ENCODE data around the gene ANKRD37.

ANKRD37 gene

GRCh38 chr4:185369731-185370130 is 26.9 kb upstream of the ANKRD37 start:
- ATAC-seq (replicated peaks) (no peak), DNase-seq (no peak)
- Mint-ChIP-seq H3K4me3 (no peak overlapping the region), H3K36me3 (peaks cover 14 to 28% of the 10 kb centered on the region in 2 donors), H3K27me3 (no peaks in the 10 kb centered on the region), H3K9me3 (no peaks in the 10 kb centered on the region), H3K27ac (no peak overlapping the region), H3K4me1 (no peaks in the 10 kb centered on the region)

GRCh38 chr4:185370268-185370949 is 26.2 kb upstream of the ANKRD37 start:
- Mint-ChIP-seq H3K27me3 (no peaks in the 10 kb centered on the region), H3K27ac (no peak overlapping the region), H3K4me1 (no peaks in the 10 kb centered on the region), H3K36me3 (peaks cover 14 to 31% of the 10 kb centered on the region in 2 donors), H3K4me3 (no peak overlapping the region), H3K9me3 (no peaks in the 10 kb centered on the region)
- DNase-seq (no peak), ATAC-seq (replicated peaks) (no peak)

GRCh38 chr4:185371702-185372101 is 24.9 kb upstream of the ANKRD37 start:
- no peaks in the 10 kb centered on the region for H3K27me3 Mint-ChIP-seq
- H3K4me3 Mint-ChIP-seq = no peak overlapping the region
- H3K36me3 Mint-ChIP-seq = peaks cover 13 to 38% of the 10 kb centered on the region in 2 donors
- no peaks in the 10 kb centered on the region for H3K4me1 Mint-ChIP-seq
- H3K9me3 Mint-ChIP-seq = no peaks in the 10 kb centered on the region
- no peak overlapping the region for H3K27ac Mint-ChIP-seq
- DNase-seq (no peak), ATAC-seq (replicated peaks) (no peak)

- Mint-ChIP-seq H3K4me3 (no peak overlapping the region), H3K27ac (no peak overlapping the region), H3K9me3 (no peaks in the 10 kb centered on the region), H3K36me3 (peaks cover 11 to 43% of the 10 kb centered on the region in 2 donors), H3K27me3 (no peaks in the 10 kb centered on the region), H3K4me1 (no peaks in the 10 kb centered on the region)
- ATAC-seq (replicated peaks) (no peak), DNase-seq (no peak)
Measured at GRCh38 chr4:185374027-185374426, 22.6 kb upstream of the ANKRD37 start.

DNA sequence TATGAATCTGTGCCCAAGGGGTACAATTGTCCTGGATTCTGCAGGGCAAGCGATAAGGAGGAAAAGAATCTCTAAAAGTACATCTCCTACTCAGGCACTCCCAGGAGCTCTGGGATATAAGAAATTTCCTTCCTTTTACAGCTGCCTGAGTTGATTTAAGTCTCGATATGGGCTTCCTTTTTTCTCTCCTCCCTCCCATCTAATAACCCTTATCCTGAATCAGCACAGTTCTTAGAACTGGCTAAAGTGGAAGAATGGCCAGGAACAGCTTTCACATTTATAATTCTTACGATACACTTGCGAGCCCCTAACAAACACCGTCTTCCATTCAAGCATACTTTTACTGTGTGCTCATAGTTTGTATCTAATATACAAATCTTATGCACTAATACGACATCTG is 22.1 kb upstream of the ANKRD37 start:
- H3K27me3 Mint-ChIP-seq = no peaks in the 10 kb centered on the region
- peaks cover 11 to 46% of the 10 kb centered on the region in 2 donors for H3K36me3 Mint-ChIP-seq
- ATAC-seq (replicated peaks) (no peak), DNase-seq (no peak)
- H3K4me1 Mint-ChIP-seq = no peaks in the 10 kb centered on the region
- no peak overlapping the region for H3K4me3 Mint-ChIP-seq
- no peaks in the 10 kb centered on the region for H3K9me3 Mint-ChIP-seq
- no peak overlapping the region for H3K27ac Mint-ChIP-seq

GRCh38 chr4:185378264-185378663 is 18.4 kb upstream of the ANKRD37 start:
- H3K4me1 Mint-ChIP-seq = no peaks in the 10 kb centered on the region
- H3K27ac Mint-ChIP-seq = no peak overlapping the region
- H3K36me3 Mint-ChIP-seq = peaks cover 19 to 52% of the 10 kb centered on the region in 2 donors

DNA sequence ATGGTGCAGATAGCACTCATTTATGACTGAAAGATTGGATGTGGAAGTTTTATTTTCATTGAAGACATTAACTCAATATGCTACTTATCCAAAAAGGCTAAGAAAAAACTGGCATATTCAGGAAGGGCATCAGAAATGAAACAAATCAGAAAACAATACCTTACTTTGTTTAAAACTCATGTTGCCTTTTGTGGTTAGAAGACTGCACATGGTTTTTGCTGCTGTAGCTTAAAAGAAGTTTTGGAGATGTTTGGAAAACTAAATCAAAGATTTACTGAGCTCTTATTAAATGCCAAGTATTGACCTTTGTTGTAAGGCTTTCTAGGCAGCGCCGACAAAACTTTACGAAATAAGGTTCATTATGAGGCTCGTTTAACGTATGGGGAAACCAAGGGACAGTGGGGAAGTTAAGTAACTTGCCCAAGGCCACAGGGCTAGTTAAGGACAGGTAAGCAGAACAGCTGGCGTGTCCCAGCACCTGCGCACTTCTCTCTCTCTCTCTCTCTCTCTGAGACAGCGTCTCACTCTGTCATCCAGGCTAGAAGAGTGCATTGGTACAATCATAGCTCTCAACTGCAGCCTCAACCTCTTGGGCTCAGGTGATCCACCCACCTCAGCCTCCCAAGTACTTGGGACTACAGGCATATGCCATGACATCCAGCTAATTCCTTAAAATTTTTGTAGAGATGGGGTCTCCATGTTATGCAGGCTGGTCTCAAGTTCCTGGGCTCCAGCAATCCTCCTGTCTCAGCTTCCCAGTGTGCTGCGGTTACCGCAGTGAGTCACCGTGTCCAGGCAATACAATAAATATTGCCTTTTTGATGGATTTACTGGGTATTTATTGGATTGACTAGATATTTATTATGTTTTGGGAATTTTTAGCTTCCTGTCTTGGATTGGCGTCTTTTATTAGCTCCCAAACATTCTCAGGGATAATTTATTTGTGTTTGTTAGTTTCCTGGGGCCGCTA is 17.0 kb upstream of the ANKRD37 start:
- no peaks in the 10 kb centered on the region for H3K27me3 Mint-ChIP-seq
- H3K27ac Mint-ChIP-seq = no peak overlapping the region
- no peak overlapping the region for H3K4me3 Mint-ChIP-seq
- no peak for ATAC-seq (replicated peaks)
- DNase-seq = no peak
- peaks cover 19 to 54% of the 10 kb centered on the region in 2 donors for H3K36me3 Mint-ChIP-seq
- peaks cover 0 to 3% of the 10 kb centered on the region in 2 donors for H3K4me1 Mint-ChIP-seq
- H3K9me3 Mint-ChIP-seq = peaks cover 6% of the 10 kb centered on the region in 2 donors

More at GRCh38 chr4:185378264-185378663, 18.4 kb upstream of the ANKRD37 start:
- no peak for ATAC-seq (replicated peaks)
- H3K27me3 Mint-ChIP-seq = no peaks in the 10 kb centered on the region
- H3K4me3 Mint-ChIP-seq = no peak overlapping the region
- H3K9me3 Mint-ChIP-seq = peaks cover 6% of the 10 kb centered on the region in 2 donors
- DNase-seq = no peak

GRCh38 chr4:185380320-185380719 is 16.3 kb upstream of the ANKRD37 start:
- ATAC-seq (replicated peaks) (no peak), DNase-seq (no peak)
- Mint-ChIP-seq H3K27ac (no peak overlapping the region), H3K36me3 (peaks cover 19 to 49% of the 10 kb centered on the region in 2 donors), H3K4me3 (no peak overlapping the region), H3K4me1 (peaks cover 3 to 10% of the 10 kb centered on the region in 2 donors), H3K27me3 (no peaks in the 10 kb centered on the region), H3K9me3 (peaks cover 6% of the 10 kb centered on the region in 2 donors)

DNA sequence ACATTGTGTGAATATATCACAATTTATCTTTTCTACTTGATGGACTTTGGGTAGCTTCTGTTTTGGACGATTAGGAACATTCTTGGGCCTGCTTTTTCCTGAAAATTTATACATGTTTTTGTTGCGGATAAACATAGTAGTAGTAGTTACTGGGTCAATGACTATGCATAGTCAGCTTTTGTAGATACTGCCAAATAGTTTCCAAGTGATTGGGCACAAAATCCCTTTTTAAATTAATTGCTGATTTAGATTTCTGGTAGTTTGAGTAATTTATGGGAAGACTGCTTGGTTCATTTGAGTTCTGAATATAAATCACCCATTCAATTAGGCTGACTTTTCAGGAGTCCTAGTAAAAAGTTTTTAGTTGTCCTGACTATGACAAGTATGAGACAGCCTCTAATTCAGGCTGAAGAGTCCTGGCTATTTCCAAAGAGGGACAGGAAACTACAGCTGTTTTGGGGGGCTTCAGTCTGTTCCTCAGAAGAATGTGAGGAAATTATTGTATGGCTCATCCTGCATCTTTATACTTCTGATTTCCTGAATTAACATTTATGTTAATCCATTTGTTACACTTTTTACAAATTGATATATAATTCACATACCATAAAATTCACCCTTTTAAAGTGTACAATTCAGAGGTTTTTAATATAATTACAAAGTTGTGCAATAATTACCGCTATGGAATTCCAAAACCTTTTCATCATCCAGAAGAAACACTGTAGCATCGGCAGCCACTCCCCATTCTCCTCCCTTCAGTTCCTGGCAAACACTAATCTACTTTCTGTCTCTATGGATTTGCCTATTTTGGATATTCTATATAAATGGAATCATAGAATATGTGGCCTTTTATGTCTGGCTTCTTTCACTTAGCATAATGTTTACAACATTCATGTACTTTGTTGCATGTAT is 15.1 kb upstream of the ANKRD37 start:
- Mint-ChIP-seq H3K27ac (peak overlapping the region; percentile 42), H3K36me3 (peaks cover 18 to 44% of the 10 kb centered on the region in 2 donors), H3K9me3 (peaks cover 6% of the 10 kb centered on the region in 2 donors), H3K27me3 (no peaks in the 10 kb centered on the region), H3K4me1 (peaks cover 3 to 14% of the 10 kb centered on the region in 2 donors), H3K4me3 (no peak overlapping the region)
- DNase-seq (no peak), ATAC-seq (replicated peaks) (no peak)

GRCh38 chr4:185382754-185383153 is 13.9 kb upstream of the ANKRD37 start:
- Mint-ChIP-seq H3K9me3 (peaks cover 6% of the 10 kb centered on the region in 2 donors), H3K27ac (no peak overlapping the region), H3K36me3 (peaks cover 17 to 38% of the 10 kb centered on the region in 2 donors), H3K4me3 (no peak overlapping the region), H3K4me1 (peaks cover 3 to 14% of the 10 kb centered on the region in 2 donors), H3K27me3 (no peaks in the 10 kb centered on the region)
- no peak for ATAC-seq (replicated peaks)
- no peak for DNase-seq

GRCh38 chr4:185383451-185383850 is 13.2 kb upstream of the ANKRD37 start:
- Mint-ChIP-seq H3K9me3 (peaks cover 6% of the 10 kb centered on the region in 2 donors), H3K36me3 (peaks cover 14 to 40% of the 10 kb centered on the region in 2 donors)
- DNase-seq = no peak

DNA sequence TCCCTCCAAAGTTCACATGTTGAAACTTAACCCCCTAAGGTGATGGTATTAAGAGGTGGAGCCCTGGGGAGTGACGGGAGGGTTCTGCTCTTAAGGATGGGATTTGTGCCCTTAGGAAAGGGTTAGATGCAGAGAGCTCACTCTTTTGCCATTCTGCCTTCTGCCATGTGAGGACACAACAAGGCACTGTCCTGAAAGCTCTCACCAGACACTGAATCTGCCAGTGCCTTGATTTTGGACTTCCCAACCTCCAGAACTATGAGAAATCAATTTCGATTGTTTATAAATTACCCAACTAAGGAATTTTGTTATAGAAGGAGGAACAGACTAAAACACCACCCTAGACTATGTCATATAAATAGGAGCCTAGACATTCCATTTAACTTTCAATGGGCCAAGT is 12.6 kb upstream of the ANKRD37 start:
- H3K36me3 Mint-ChIP-seq = peaks cover 12 to 38% of the 10 kb centered on the region in 2 donors
- ATAC-seq (replicated peaks) (no peak), DNase-seq (no peak)
- peaks cover 3 to 14% of the 10 kb centered on the region in 2 donors for H3K4me1 Mint-ChIP-seq
- no peak overlapping the region for H3K4me3 Mint-ChIP-seq
- no peaks in the 10 kb centered on the region for H3K27me3 Mint-ChIP-seq
- peaks cover 6% of the 10 kb centered on the region in 2 donors for H3K9me3 Mint-ChIP-seq
- H3K27ac Mint-ChIP-seq = peak overlapping the region; percentile 42

More at GRCh38 chr4:185383451-185383850, 13.2 kb upstream of the ANKRD37 start:
- no peak for ATAC-seq (replicated peaks)
- H3K27me3 Mint-ChIP-seq = no peaks in the 10 kb centered on the region
- H3K4me1 Mint-ChIP-seq = peaks cover 3 to 14% of the 10 kb centered on the region in 2 donors
- no peak overlapping the region for H3K4me3 Mint-ChIP-seq
- H3K27ac Mint-ChIP-seq = no peak overlapping the region

- DNase-seq (no peak), ATAC-seq (replicated peaks) (no peak)
- Mint-ChIP-seq H3K4me3 (peak overlapping the region in 1 of 2 donors; percentile 10), H3K27me3 (no peaks in the 10 kb centered on the region), H3K4me1 (peaks cover 3 to 14% of the 10 kb centered on the region in 2 donors), H3K9me3 (peaks cover 6% of the 10 kb centered on the region in 2 donors), H3K27ac (peak overlapping the region; percentile 42), H3K36me3 (peaks cover 12 to 35% of the 10 kb centered on the region in 2 donors)
Measured at GRCh38 chr4:185384930-185385331, 11.7 kb upstream of the ANKRD37 start.

DNA sequence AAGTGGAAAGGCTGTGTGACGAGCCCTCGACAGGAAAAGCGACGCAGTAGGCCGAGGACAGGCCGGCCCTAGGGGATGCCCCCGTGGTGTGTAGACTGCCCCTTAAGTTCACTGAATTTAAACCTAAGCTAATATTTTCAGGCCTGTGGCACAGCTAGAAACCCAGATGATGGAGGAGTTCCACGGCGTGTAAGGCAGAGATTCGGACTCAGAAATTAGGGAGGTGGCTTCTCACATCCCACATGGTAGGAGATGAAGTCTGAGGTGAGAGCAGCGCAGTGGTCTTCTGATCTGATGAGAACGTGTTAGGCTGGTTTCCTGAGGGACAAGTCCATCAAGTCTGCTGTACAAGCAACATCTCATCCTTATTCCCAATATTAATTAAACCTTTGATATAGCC is 8.7 kb upstream of the ANKRD37 start:
- Mint-ChIP-seq H3K36me3 (peaks cover 0 to 28% of the 10 kb centered on the region in 2 donors), H3K4me3 (no peak overlapping the region), H3K27me3 (no peaks in the 10 kb centered on the region), H3K9me3 (no peaks in the 10 kb centered on the region), H3K27ac (no peak overlapping the region), H3K4me1 (peaks cover 5 to 17% of the 10 kb centered on the region in 2 donors)
- ATAC-seq (replicated peaks) = no peak
- DNase-seq = no peak
